DND-41 (cell line): ENCODE results near the gene MET.

Source experiments
- EZH2 ChIP-seq: IDR thresholded peaks from 3 replicates; pipeline ENCODE4 v1.6.1; 2012; ENCODE audit warnings: borderline replicate concordance, low read depth, mild to moderate bottlenecking, moderate library complexity, low read length, inconsistent platforms; ENCODE audit not compliant: severe bottlenecking
- TF ChIP-seq, protein P1 (sequence below): IDR thresholded peaks from 2 replicates; pipeline ENCODE4 v1.5.1; 2012; ENCODE audit warnings: borderline replicate concordance, low read length, moderate library complexity, mild to moderate bottlenecking; ENCODE audit not compliant: poor library complexity, severe bottlenecking; ENCODE audit errors: extremely low read depth

DNA sequence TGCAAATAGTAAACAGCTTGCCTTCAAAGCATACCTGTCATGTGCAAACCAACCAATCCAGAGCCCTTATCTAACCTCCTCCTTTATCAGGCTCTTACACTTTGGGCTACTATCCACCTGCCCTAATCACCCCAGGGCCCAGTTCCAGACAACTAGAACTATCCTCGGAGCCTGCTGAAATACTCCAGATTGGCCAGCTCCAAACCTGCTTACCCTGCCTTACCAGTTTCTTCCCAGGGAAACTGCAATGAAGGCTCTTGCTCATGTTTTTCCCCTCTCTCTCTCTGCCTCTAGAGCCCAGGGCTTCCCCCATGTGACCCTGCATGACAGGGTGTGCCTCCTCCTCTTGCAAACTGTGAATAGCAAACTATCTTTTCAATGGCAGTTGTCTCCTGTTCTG lies 109.0 kb downstream of the MET start:
- TF ChIP-seq, protein P1, sequence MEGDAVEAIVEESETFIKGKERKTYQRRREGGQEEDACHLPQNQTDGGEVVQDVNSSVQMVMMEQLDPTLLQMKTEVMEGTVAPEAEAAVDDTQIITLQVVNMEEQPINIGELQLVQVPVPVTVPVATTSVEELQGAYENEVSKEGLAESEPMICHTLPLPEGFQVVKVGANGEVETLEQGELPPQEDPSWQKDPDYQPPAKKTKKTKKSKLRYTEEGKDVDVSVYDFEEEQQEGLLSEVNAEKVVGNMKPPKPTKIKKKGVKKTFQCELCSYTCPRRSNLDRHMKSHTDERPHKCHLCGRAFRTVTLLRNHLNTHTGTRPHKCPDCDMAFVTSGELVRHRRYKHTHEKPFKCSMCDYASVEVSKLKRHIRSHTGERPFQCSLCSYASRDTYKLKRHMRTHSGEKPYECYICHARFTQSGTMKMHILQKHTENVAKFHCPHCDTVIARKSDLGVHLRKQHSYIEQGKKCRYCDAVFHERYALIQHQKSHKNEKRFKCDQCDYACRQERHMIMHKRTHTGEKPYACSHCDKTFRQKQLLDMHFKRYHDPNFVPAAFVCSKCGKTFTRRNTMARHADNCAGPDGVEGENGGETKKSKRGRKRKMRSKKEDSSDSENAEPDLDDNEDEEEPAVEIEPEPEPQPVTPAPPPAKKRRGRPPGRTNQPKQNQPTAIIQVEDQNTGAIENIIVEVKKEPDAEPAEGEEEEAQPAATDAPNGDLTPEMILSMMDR, result no peak
- no peak for TF ChIP-seq EZH2
